ENCODE measurements around the gene EME1.

DNA sequence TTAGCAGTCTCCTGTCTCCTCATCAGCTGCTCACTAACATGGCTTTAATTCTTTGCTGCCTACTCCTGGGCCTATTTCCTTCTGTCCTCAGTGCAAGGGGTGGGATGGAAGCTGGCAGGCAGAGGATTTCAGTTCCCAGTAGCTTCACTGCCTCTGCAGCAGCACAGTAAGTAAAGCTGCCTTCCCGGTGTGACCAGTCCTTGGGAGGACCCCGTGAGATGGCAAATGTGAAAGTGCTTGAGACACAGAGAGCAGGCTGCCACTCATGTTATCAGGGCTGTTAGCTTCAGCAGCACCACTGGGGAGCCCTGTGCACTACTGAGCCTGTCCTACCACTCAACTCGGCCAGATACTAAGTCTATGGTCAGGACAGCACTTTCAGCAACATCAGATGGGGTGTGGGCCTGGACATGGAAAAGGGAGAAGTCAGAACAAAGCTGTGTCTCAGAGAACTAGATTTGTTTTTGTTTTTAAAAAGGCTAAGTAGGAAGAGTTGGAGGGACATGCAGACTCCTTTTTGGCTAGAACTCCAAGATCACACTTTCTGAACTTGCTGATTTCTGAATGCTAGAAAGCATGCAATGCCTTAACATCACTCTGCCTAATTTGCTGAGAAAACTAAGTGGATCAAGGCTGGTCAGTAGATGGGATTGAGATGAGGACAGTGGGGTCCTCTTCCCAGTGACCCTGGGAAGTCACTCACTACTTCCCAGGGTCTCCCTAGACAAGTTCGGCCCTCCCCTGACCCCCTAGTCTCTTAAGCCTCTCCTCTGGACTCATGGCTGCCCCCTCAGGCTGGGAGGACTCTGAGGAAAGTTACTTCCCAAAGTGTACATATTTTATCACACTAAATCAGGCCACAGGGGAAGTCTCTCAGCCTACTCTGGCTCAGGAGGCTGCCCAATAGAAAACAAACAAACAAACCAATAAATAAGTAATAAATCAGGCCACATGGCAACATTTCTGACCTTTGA, 54.1 kb downstream of the EME1 start:
- no peak for TF ChIP-seq POLR2AphosphoS5 (IDR thresholded peaks at IDR 0.05; ENCODE audit: low read depth, low read length)
- TF ChIP-seq POLR2A (IDR thresholded peaks at IDR 0.05; ENCODE audit: low read depth, low read length): no peak
- TF ChIP-seq TAF1 (IDR thresholded peaks at IDR 0.05; ENCODE audit: borderline replicate concordance, low read depth, low read length): no peak

Measured in GM12892 (cell line).